ENCODE results near the gene JAG2.

GRCh38 chr14:105196265-105196960 lies 27.8 kb upstream of the JAG2 start:
- no peak for TF ChIP-seq CTCF (IDR thresholded peaks at IDR 0.05; ENCODE audit: low read length)
- TF ChIP-seq EZH2 (IDR thresholded peaks at IDR 0.05; ENCODE audit: borderline replicate concordance, low read length): no peak
